Measurements from ENCODE around the gene NOTCH1.

Gene NOTCH1

DNA sequence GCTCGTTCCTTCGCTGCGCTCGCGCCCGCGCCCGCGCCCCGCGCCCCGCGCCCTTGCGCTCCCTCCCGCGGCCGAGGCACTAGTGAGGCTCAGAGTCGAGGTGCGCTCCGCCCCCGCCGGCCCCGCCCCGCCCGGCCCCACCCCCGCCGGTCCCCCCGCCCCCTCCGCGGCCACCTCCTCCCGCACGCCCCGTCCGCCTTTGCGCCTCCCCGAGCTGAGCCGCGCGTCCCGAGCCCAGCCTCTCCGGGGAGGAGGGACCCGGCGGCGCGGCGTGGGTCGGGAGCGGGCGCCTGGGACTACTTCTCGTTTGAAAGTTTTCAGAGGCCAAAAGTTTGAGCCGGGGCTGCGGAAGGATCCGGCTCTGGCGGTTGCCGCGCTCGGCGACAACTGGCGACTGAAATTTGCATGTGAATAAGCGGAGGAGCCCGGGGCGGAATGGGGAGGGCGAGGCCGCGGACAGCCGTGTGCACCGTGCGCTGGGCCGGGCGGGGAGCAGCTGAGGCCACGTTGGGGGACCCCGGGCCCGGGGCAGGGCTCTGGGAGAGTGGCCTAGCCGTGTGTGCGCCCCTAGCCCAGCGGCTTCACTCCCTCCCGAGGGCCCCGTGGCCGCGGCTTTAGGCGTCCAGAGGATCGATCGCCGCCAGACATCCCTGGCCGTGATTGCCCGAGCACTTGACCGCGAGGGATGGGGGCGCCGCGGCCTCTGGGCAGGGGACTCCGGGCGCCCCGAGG is at the start of gene NOTCH1:
Gene NOTCH1 (minus strand): TSS at position 84 of the 732 bp plus-strand sequence. CDS start 262 bp downstream, outside the sequence.
- H3K4me3 ChIP-seq (ENCODE audit: low read depth, low read length), result peak within 1 kb of the TSS; percentile 72
- H3K9me3 ChIP-seq (ENCODE audit: control insufficient read depth, insufficient read depth, low read length), result no peaks in the 10 kb centered on the region
- H3K27me3 ChIP-seq (ENCODE audit: control insufficient read depth, insufficient read depth, low read length), result no peaks in the 10 kb centered on the region
- peaks cover 19% of the 10 kb centered on the region for H3K36me3 ChIP-seq (ENCODE audit: control insufficient read depth, insufficient read depth, low read length)
- H3K9ac ChIP-seq (ENCODE audit: low read depth, low read length), result peak within 1 kb of the TSS; percentile 47
- H3K4me1 ChIP-seq (ENCODE audit: control insufficient read depth, insufficient read depth, low read length), result peaks cover 3% of the 10 kb centered on the region

DNA sequence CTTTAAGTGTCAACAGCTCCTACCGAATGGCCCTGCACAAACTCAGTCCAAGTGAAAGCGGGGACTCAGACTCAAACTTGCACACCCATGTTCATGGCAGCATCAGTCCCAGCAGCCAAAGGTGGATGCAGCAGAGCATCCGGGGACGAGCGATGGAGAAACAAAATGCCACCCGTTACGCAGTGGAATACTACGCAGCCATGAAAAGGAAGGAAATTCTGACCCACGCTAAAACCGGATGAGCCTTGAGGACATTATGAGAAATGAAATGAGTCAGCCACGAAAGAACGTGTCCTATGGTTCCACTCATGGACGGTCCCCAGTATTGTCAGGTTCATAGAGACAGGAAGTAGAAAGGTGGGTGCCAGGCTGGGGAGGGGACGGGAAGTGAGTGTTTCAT is 48.6 kb upstream of the NOTCH1 start:
- Histone ChIP-seq H3K9ac (ENCODE audit: low read depth, low read length) (no peak overlapping the region), H3K27me3 (ENCODE audit: control insufficient read depth, insufficient read depth, low read length) (no peaks in the 10 kb centered on the region), H3K36me3 (ENCODE audit: control insufficient read depth, insufficient read depth, low read length) (no peaks in the 10 kb centered on the region), H3K4me3 (ENCODE audit: low read depth, low read length) (no peak overlapping the region), H3K4me1 (ENCODE audit: control insufficient read depth, insufficient read depth, low read length) (no peaks in the 10 kb centered on the region), H3K9me3 (ENCODE audit: control insufficient read depth, insufficient read depth, low read length) (no peaks in the 10 kb centered on the region)

DNA sequence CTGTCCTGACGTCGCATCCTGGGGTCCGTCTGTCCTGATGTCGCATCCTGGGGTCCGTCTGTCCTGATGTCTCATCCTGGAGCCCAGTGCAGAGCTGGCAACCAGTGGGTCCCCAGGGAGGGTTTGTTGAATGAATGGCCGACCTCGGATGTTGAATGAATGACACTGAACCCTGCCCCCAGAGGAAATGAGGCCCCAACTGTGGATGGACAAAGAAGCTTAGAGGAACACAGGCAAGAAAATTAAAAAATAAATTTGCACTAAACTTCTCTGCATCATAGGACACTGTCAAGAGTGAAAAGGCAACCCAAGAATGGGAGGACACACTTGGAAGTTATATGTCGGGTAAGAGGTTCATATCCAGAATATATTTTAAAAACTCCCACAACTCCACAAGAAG is 47.7 kb upstream of the NOTCH1 start:
- Histone ChIP-seq H3K4me1 (ENCODE audit: control insufficient read depth, insufficient read depth, low read length) (peaks cover 6% of the 10 kb centered on the region), H3K36me3 (ENCODE audit: control insufficient read depth, insufficient read depth, low read length) (no peaks in the 10 kb centered on the region), H3K9ac (ENCODE audit: low read depth, low read length) (no peak overlapping the region), H3K9me3 (ENCODE audit: control insufficient read depth, insufficient read depth, low read length) (no peaks in the 10 kb centered on the region), H3K4me3 (ENCODE audit: low read depth, low read length) (no peak overlapping the region), H3K27me3 (ENCODE audit: control insufficient read depth, insufficient read depth, low read length) (no peaks in the 10 kb centered on the region)

DNA sequence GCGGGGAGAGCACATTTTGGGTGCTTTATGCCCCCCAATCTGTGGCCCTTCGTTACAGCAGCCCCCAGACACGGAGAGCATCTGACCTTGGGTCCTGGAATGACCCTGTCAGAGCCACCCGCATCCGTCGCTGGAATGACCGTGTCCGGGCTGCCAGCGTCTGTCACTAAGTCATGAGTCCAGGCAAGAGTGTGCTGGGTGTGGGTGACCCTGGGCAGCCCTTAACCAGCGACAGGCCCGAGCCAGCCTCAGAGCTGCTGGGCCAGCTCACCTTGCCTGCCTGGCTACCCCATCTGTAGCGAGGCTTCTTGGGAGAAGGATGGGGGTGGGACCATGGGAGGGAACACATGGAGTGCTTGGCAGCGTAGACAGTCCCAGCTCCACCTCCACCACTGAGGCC is 46.8 kb upstream of the NOTCH1 start:
- Histone ChIP-seq H3K4me1 (ENCODE audit: control insufficient read depth, insufficient read depth, low read length) (peaks cover 9% of the 10 kb centered on the region), H3K9ac (ENCODE audit: low read depth, low read length) (no peak overlapping the region), H3K36me3 (ENCODE audit: control insufficient read depth, insufficient read depth, low read length) (no peaks in the 10 kb centered on the region), H3K27me3 (ENCODE audit: control insufficient read depth, insufficient read depth, low read length) (no peaks in the 10 kb centered on the region), H3K4me3 (ENCODE audit: low read depth, low read length) (no peak overlapping the region), H3K9me3 (ENCODE audit: control insufficient read depth, insufficient read depth, low read length) (no peaks in the 10 kb centered on the region)

DNA sequence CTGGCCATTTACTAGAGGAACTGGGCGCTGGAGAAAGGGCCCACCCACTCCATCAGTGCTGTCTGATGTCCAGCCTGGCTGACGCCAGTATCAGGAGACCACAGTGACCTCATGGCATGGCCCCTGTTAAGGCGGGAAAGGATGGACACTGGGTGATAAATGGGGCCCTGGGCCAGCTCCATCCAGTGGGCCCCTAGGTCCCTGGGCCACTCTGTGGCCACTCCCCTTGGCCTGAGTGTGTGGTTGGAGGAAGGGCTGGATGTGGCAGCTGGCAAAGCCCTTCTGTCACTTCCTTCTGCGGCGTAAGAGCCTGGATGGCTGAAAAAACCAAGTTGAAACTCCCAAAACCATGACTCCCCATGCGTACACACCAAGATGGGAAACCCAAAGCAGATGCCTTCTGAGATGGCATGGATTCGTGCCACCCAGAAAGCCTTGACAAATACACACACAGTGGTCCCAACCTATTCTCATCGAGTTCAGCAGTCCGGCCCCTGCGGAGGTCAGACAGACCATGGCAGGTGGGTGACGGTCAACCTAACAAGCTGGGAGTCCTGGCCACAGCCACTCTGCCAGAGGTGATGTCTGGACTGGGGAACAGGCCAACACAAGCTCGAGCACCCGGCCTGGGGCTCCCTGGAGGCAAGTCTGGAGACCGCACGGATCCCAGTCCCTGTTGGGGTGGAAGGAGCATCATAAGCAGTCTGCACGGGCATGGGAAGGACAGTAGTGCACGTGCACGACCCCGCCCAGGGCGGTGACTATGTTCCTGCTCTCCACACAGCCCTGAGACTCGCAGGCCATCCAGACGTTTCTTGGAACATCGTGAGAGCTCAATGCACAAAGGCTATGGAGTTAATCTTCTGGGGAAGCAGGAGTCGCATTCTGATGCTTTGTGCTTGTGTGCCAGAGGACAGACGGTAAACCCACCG is 45.2 kb upstream of the NOTCH1 start:
- H3K27me3 ChIP-seq (ENCODE audit: control insufficient read depth, insufficient read depth, low read length), result no peaks in the 10 kb centered on the region
- H3K4me1 ChIP-seq (ENCODE audit: control insufficient read depth, insufficient read depth, low read length), result peaks cover 12% of the 10 kb centered on the region
- H3K4me3 ChIP-seq (ENCODE audit: low read depth, low read length), result no peak overlapping the region
- no peak overlapping the region for H3K9ac ChIP-seq (ENCODE audit: low read depth, low read length)
- no peaks in the 10 kb centered on the region for H3K36me3 ChIP-seq (ENCODE audit: control insufficient read depth, insufficient read depth, low read length)
- no peaks in the 10 kb centered on the region for H3K9me3 ChIP-seq (ENCODE audit: control insufficient read depth, insufficient read depth, low read length)

DNA sequence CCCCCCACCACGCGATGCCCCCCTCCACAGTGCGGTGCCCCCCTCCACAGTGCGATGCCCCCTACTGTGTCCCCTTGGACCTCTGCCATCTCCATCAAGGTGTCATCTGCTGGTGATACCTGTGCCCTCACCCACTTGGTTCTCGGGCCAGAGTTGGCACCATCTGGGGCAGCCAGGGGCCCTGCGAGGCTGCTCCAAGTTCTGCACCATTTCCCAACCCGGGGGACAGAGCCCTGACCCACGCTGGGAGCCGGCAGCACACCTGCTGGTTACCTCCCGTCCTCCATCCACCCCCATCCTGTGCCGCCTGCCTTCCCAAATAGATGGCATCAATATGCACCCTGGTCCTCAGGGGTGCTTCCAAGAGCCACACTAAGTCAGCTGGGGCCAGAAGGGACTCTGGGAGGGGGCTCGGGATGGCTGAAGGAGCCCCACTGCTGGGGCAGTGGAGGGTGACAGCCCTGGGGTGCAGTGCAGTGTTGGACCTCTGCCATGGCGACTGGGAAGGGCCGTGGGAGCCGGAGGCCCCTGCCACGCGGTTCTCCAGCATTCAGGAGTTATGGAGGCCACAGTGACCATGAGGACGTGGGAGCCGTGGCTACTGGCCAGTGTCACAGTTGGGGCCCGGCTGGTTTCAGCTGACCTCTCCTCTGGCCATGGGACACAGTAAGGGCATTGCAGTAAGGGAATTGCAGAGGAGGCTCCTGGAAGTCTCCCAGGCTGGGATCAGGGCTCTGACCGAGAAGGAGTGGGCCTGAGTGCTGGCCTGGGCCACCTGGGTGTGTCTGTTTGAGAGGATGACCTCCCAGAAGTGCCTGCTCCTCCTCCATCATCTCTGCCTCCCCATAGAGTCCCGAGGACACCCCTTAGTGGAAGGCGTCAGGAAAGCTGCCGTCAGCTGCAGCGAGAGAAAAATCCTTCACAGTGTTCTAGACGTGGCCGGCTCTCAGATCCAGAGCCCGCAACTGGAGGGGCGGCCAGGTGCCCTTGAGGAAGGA is 44.2 kb upstream of the NOTCH1 start:
- H3K27me3 ChIP-seq (ENCODE audit: control insufficient read depth, insufficient read depth, low read length), result no peaks in the 10 kb centered on the region
- H3K4me3 ChIP-seq (ENCODE audit: low read depth, low read length), result no peak overlapping the region
- no peak overlapping the region for H3K9ac ChIP-seq (ENCODE audit: low read depth, low read length)
- peaks cover 12% of the 10 kb centered on the region for H3K4me1 ChIP-seq (ENCODE audit: control insufficient read depth, insufficient read depth, low read length)
- H3K9me3 ChIP-seq (ENCODE audit: control insufficient read depth, insufficient read depth, low read length), result no peaks in the 10 kb centered on the region
- H3K36me3 ChIP-seq (ENCODE audit: control insufficient read depth, insufficient read depth, low read length), result no peaks in the 10 kb centered on the region

DNA sequence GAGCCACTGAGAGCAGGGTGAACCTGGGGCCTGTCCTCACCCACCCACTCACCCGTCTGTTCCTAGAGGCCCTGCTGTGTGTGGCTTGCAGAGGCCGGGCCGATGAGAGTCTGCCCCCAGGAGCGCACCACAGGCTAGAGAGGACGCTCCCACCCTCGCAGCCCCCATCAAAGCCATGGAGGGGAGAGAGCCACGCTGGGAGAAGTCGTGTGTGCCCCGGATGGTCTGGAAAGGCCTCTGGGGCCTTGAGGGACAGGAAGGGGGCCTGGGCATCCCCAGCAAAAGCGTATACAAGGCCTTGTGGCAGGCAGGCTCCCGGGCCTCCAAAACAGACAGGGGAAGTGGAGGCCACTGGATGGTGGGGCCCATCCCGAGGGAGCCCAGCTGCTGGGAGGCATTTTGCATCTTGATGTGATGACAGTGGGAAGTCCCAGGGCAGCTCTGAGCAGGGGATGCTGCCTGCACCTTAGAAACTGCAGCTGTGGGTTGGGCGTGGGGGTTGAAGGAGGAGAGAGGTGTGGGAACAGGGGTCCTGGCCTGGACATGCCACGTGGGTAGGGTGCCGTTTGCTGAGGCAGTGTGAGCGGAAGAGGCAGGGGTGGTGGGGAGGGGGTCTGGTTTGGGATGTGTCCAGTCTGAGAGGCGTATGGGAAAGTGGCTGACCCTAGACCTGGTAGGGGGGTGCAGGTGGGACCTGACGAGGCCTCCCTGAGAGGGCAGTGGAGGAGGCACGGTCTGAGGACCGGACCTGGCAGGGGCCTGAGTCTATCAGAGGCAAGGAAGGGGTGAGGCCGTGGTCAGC is 43.0 kb upstream of the NOTCH1 start:
- H3K27me3 ChIP-seq (ENCODE audit: control insufficient read depth, insufficient read depth, low read length), result no peaks in the 10 kb centered on the region
- H3K36me3 ChIP-seq (ENCODE audit: control insufficient read depth, insufficient read depth, low read length), result no peaks in the 10 kb centered on the region
- peak overlapping the region; percentile 26 for H3K4me3 ChIP-seq (ENCODE audit: low read depth, low read length)
- H3K9ac ChIP-seq (ENCODE audit: low read depth, low read length), result peak overlapping the region; percentile 60
- peaks cover 12% of the 10 kb centered on the region for H3K4me1 ChIP-seq (ENCODE audit: control insufficient read depth, insufficient read depth, low read length)
- no peaks in the 10 kb centered on the region for H3K9me3 ChIP-seq (ENCODE audit: control insufficient read depth, insufficient read depth, low read length)

DNA sequence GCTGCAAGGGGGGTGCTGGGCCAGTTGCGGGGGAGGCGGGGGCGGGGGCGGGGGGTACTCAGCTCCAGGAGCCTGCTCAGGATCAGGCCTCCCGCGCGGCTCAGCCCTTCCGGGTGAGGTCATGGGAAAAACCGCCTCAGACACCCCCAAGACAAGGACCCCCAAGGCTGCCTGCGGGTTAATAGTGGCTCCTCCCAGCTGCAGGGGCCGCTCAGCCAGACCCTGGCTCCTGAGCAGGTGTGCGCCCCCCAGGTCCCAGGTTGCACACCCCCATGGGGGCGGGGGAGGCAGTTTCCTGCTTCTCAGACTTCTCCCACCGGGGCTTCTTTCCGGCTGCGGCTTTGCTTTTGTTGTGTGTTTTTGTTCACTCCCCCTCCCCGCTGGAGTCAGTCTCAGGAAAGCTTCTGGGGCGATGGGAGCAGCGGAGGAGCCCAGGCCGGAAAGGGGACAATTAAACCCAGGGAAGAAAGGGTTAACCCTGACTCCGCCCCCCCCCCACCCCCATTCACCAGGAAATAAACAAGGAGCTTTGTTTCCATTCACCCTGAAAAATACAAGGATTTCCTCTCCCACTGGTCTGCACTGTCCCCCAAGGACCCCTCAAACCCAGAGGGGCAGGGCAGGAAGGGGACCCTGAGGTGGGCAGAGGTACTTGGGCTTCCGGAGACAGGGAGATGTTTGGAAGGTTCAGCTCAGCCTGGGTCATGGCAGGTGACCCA is 42.3 kb upstream of the NOTCH1 start:
- Histone ChIP-seq H3K9ac (ENCODE audit: low read depth, low read length) (peak overlapping the region; percentile 60), H3K9me3 (ENCODE audit: control insufficient read depth, insufficient read depth, low read length) (no peaks in the 10 kb centered on the region), H3K4me1 (ENCODE audit: control insufficient read depth, insufficient read depth, low read length) (peaks cover 12% of the 10 kb centered on the region), H3K36me3 (ENCODE audit: control insufficient read depth, insufficient read depth, low read length) (no peaks in the 10 kb centered on the region), H3K27me3 (ENCODE audit: control insufficient read depth, insufficient read depth, low read length) (no peaks in the 10 kb centered on the region), H3K4me3 (ENCODE audit: low read depth, low read length) (peak overlapping the region; percentile 30)

DNA sequence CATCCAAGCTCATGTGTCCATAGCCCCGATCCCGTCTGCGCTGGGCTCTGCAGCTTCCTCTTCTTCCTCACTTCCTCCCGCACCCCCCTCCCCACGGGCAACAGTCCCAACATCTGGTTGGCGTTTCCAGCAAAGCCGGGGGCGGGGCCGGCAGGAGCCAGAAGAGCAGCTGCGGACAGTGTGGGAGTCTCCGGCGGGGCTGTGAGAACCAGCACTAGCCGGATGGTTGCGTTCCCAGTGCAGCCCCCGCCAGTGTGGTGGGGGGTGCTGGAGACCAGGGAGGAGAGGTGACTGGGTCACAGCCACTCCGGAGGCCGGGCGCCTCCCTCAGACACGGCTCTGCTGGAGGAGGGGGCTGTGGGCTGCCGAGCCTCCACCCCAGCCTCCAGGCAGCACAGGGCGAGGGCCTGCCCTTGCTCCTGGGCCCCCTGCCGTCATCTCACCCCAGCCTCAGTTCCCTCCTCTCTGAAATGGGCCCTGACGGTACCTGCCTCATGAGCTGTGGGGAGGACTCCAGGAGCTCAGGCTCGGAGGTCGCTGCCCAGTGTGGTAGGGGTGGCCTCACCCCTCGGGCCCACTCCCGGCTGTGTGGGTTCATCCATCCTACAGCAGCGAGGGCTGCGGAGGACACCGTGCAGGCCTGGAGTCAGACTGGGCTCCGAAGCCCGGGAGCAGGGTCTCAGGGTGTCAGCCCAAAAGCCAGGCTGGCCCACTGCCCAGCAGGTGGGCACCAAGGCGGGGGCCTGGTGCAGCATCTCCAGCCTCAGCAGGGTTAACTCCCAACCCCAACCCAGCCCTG is 41.5 kb upstream of the NOTCH1 start:
- Histone ChIP-seq H3K36me3 (ENCODE audit: control insufficient read depth, insufficient read depth, low read length) (no peaks in the 10 kb centered on the region), H3K4me3 (ENCODE audit: low read depth, low read length) (peak overlapping the region; percentile 30)

More for the DNA sequence above, 41.5 kb upstream of the NOTCH1 start:
- Histone ChIP-seq H3K4me1 (ENCODE audit: control insufficient read depth, insufficient read depth, low read length) (peaks cover 12% of the 10 kb centered on the region), H3K27me3 (ENCODE audit: control insufficient read depth, insufficient read depth, low read length) (no peaks in the 10 kb centered on the region), H3K9me3 (ENCODE audit: control insufficient read depth, insufficient read depth, low read length) (no peaks in the 10 kb centered on the region), H3K9ac (ENCODE audit: low read depth, low read length) (peak overlapping the region; percentile 65)

Data from iPS-15b (cell line).